CD14-positive monocyte (primary cell): ENCODE results near the gene ACYP2. TPM values are rescaled to one million over a fixed set of nuclear protein-coding genes. Genes with fewer than 3 reads are reported as not detected.

ENCODE experiments used
- DNase-seq, 3 donors: peaks; one replicate each; pipeline ENCODE4 v3.0.0-alpha.2; 2011 to 2022
- H2AFZ ChIP-seq: 2 replicates; pipeline ENCODE4 v1.6.0; 2012; ENCODE audit warnings: mild to moderate bottlenecking, low read depth, low read length, inconsistent platforms; ENCODE audit not compliant: insufficient read depth, poor library complexity, severe bottlenecking
- H3K27ac ChIP-seq, 2 donors: 1 replicate in 1 of 2; 2 replicates in 1 of 2; pipeline ENCODE4 v1.5.1; 2012 to 2013; ENCODE audit warnings: low read length in 2 of 2, control low read depth in 1 of 2, inconsistent platforms in 1 of 2, low read depth in 1 of 2, mild to moderate bottlenecking in 1 of 2
- H3K27me3 ChIP-seq, 2 donors: one replicate each; pipeline versions ENCODE4 v1.6.0 to v1.6.1; 2011 to 2013; ENCODE audit warnings: low read length in 2 of 2; ENCODE audit not compliant: control insufficient read depth in 2 of 2, insufficient read depth in 2 of 2
- H3K36me3 ChIP-seq, 2 donors: replicated peaks in 1 of 2; 1 replicate in 1 of 2; 2 replicates in 1 of 2; pipeline versions ENCODE4 v1.5.1 to v1.6.1; 2012 to 2013; ENCODE audit warnings: low read length in 2 of 2, control low read depth in 1 of 2, inconsistent platforms in 1 of 2, mild to moderate bottlenecking in 1 of 2; ENCODE audit not compliant: insufficient read depth in 2 of 2, control insufficient read depth in 1 of 2
- H3K4me1 ChIP-seq, 2 donors: 1 replicate in 1 of 2; 2 replicates in 1 of 2; pipeline versions ENCODE4 v1.5.1 to v1.6.1; 2012 to 2013; ENCODE audit warnings: low read length in 2 of 2, control low read depth in 1 of 2, inconsistent platforms in 1 of 2, mild to moderate bottlenecking in 1 of 2, moderate library complexity in 1 of 2; ENCODE audit not compliant: insufficient read depth in 2 of 2, control insufficient read depth in 1 of 2
- H3K4me2 ChIP-seq: replicated peaks from 2 replicates; pipeline ENCODE3; 2012; ENCODE audit warnings: low read length, moderate library complexity, mild to moderate bottlenecking; ENCODE audit not compliant: poor library complexity, severe bottlenecking; ENCODE audit errors: extremely low read depth
- H3K4me3 ChIP-seq, 3 experiments: fragments of 200-600 bp in 1 of 3; sonication (generic) in 1 of 3; replicated peaks in 1 of 3; 1 replicate in 2 of 3; 2 replicates in 1 of 3; pipeline ENCODE4 v1.5.1; 2011 to 2013; ENCODE audit warnings: low read length in 3 of 3, mild to moderate bottlenecking in 3 of 3, control low read depth in 2 of 3, low read depth in 2 of 3, inconsistent platforms in 1 of 3, moderate library complexity in 1 of 3
- H3K79me2 ChIP-seq: 2 replicates; pipeline ENCODE4 v1.6.0; 2012; ENCODE audit warnings: mild to moderate bottlenecking, control low read depth, inconsistent platforms, low read length, moderate library complexity; ENCODE audit not compliant: insufficient read depth
- H3K9ac ChIP-seq: 2 replicates; pipeline ENCODE4 v1.6.0; 2017; ENCODE audit warnings: low read length, mild to moderate bottlenecking; ENCODE audit not compliant: insufficient read depth, poor library complexity, severe bottlenecking
- H3K9me3 ChIP-seq, 2 donors: replicated peaks in 1 of 2; 1 replicate in 1 of 2; 2 replicates in 1 of 2; pipeline versions ENCODE4 v1.5.1 to v1.6.1; 2012 to 2013; ENCODE audit warnings: low read length in 2 of 2, control low read depth in 1 of 2; ENCODE audit not compliant: control insufficient read depth in 1 of 2, insufficient read depth in 1 of 2
- H4K20me1 ChIP-seq: 2 replicates; pipeline ENCODE4 v1.6.0; 2012; ENCODE audit warnings: mild to moderate bottlenecking, low read length, control low read depth, moderate library complexity; ENCODE audit not compliant: insufficient read depth
- H3K27ac Mint-ChIP-seq, 7 donors: one replicate each; pipeline ENCODE4 v1.8.0; 2020; ENCODE audit warnings: mild to moderate bottlenecking in 7 of 7, mixed read lengths in 7 of 7, moderate library complexity in 6 of 7, inconsistent platforms in 2 of 7
- H3K27me3 Mint-ChIP-seq, 3 donors: one replicate each; pipeline ENCODE4 v1.8.0; 2021 to 2022; ENCODE audit warnings: low read depth in 3 of 3, mild to moderate bottlenecking in 3 of 3, mixed read lengths in 3 of 3, moderate library complexity in 3 of 3, inconsistent platforms in 1 of 3
- H3K36me3 Mint-ChIP-seq, 2 donors: one replicate each; pipeline ENCODE4 v1.8.0; 2020; ENCODE audit warnings: mixed read lengths in 2 of 2, inconsistent platforms in 1 of 2, mild to moderate bottlenecking in 1 of 2
- H3K4me1 Mint-ChIP-seq: one replicate; pipeline ENCODE4 v1.8.0; 2020; ENCODE audit warnings: mild to moderate bottlenecking, mixed read lengths
- H3K4me3 Mint-ChIP-seq, 2 donors: one replicate each; pipeline ENCODE4 v1.8.0; 2020; ENCODE audit warnings: mild to moderate bottlenecking in 2 of 2, mixed read lengths in 2 of 2, moderate library complexity in 1 of 2
- H3K9me3 Mint-ChIP-seq, 7 donors: one replicate each; pipeline ENCODE4 v1.8.0; 2020 to 2022; ENCODE audit warnings: mixed read lengths in 7 of 7, mild to moderate bottlenecking in 6 of 7, moderate library complexity in 6 of 7, inconsistent platforms in 2 of 7
- CTCF ChIP-seq: fragments of 200-600 bp; IDR thresholded peaks from one replicate; pipeline ENCODE4 v1.8.0; 2022; ENCODE audit warnings: antibody characterized with exemption, mild to moderate bottlenecking
- WGBS: methylation state at CpG from one replicate; pipeline ENCODE4 v1.1.5; 2013; ENCODE audit warnings: missing lambda C conversion rate; ENCODE audit not compliant: insufficient coverage; 5-methylcytosine and 5-hydroxymethylcytosine counted together
- intact Hi-C, 2 donors: fragments of 100-400 bp; cut with micrococcal nuclease; formaldehyde crosslinking; loops; one replicate each; pipeline versions ENCODE4 v1.15.0 to v1.15.1; 2023
- polyA plus RNA-seq, 3 donors: library from polyadenylated mRNA; depleted of rRNA in 1 of 3; unstranded in 2 of 3; stranded (reverse) in 1 of 3; fragments of 300-500 nt in 2 of 3; fragments of >200 nt in 1 of 3; fragmentation: Illumina TruSeq in 2 of 3; gene quantifications; 1 replicate in 2 of 3; 2 replicates in 1 of 3; pipeline ENCODE4 v1.2.3, GENCODE V29; 2012 to 2021

ACYP2 gene
- polyA plus RNA-seq, 3 donors = 6.2 to 10.8 (median 10.3) TPM

- Histone ChIP-seq H2AFZ (no peak overlapping the region), H3K79me2 (no peaks in the 10 kb centered on the region), H3K4me2 (no peak overlapping the region), H3K9me3 (peaks cover 0 to 3% of the 10 kb centered on the region in 2 donors), H3K9ac (no peak overlapping the region), H4K20me1 (no peaks in the 10 kb centered on the region), H3K27ac (no peak overlapping the region), H3K4me1 (no peaks in the 10 kb centered on the region), H3K4me3 (no peak overlapping the region), H3K36me3 (no peaks in the 10 kb centered on the region), H3K27me3 (no peaks in the 10 kb centered on the region)
- TF ChIP-seq CTCF = no peak
- no CpG with 5 or more reads among the region's 4 CpGs for WGBS
- intact Hi-C loops = loop anchor here in 1 of 2 donors (10.0 kb wide), 1 partner anchor 252 kb away; no protein-coding TSS in a partner anchor
- Mint-ChIP-seq H3K27me3 (peaks cover 0 to 2% (median 0%) of the 10 kb centered on the region in 3 donors), H3K4me3 (no peak overlapping the region), H3K36me3 (no peaks in the 10 kb centered on the region), H3K27ac (no peak overlapping the region), H3K9me3 (peaks cover 8 to 18% (median 10%) of the 10 kb centered on the region in 7 donors), H3K4me1 (no peaks in the 10 kb centered on the region)
- DNase-seq = no peak
These were observed 97.7 kb downstream of the ACYP2 start for GRCh38 chr2:54213082-54213481.

GRCh38 chr2:54224997-54225396 is 109.6 kb downstream of the ACYP2 start:
- Histone ChIP-seq H2AFZ (no peak overlapping the region), H3K36me3 (no peaks in the 10 kb centered on the region), H3K27ac (no peak overlapping the region), H4K20me1 (no peaks in the 10 kb centered on the region), H3K27me3 (no peaks in the 10 kb centered on the region), H3K9me3 (no peaks in the 10 kb centered on the region), H3K4me1 (no peaks in the 10 kb centered on the region), H3K9ac (no peak overlapping the region), H3K79me2 (no peaks in the 10 kb centered on the region), H3K4me3 (no peak overlapping the region), H3K4me2 (no peak overlapping the region)
- Mint-ChIP-seq H3K27me3 (no peaks in the 10 kb centered on the region), H3K4me3 (no peak overlapping the region), H3K27ac (no peak overlapping the region), H3K36me3 (no peaks in the 10 kb centered on the region), H3K9me3 (peaks cover 0 to 7% (median 3%) of the 10 kb centered on the region in 7 donors), H3K4me1 (no peaks in the 10 kb centered on the region)
- DNase-seq = no peak
- no peak for TF ChIP-seq CTCF
- intact Hi-C loops = no loop called here
- 100% methylated on average over 1 of the region's 2 CpGs for WGBS
